Panc1 (cell line): ENCODE measurements around the gene TEX13B. TPM values are rescaled to one million over a fixed set of nuclear protein-coding genes. Genes with fewer than 3 reads are reported as not detected.

ENCODE experiments used
- ATAC-seq: fragments of 200-7000 bp; cut with Tn5 transposase; 2 replicates; pipeline ENCODE4 v1.9.1; 2020; ENCODE audit warnings: mild to moderate bottlenecking, moderate library complexity
- BruUV-seq: library from RNA; stranded (reverse); fragments of 400-500 nt; replicated peaks from 2 replicates; lab custom pipeline; 2021; lab: Mats Ljungman, UMichigan
- CTCF ChIA-PET: fragments of 300-600 bp; sonication (Branson Sonifier 250); formaldehyde crosslinking; loops from one replicate; lab custom pipeline; 2022; ENCODE audit warnings: antibody characterized with exemption; lab: Charles Lee
- POLR2A ChIA-PET: fragments of 300-600 bp; sonication (Branson Sonifier 250); formaldehyde crosslinking; loops from one replicate; lab custom pipeline; 2022; ENCODE audit warnings: antibody characterized with exemption; lab: Charles Lee
- DNase-seq: peaks from one replicate; pipeline ENCODE4 v3.0.0-alpha.2; 2010; ENCODE audit warnings: low read depth, low spot score
- H3K27ac ChIP-seq: 2 replicates; pipeline ENCODE4 v1.5.1; 2011; ENCODE audit warnings: mild to moderate bottlenecking, low read length, inconsistent platforms
- H3K27me3 ChIP-seq: fragments of 200-500 bp; sonication (Bioruptor generic); 2 replicates; pipeline ENCODE4 v1.6.0; 2014; ENCODE audit warnings: low read length, inconsistent platforms; ENCODE audit not compliant: control insufficient read depth, insufficient read depth
- H3K36me3 ChIP-seq: fragments of 200-500 bp; sonication (Bioruptor generic); 2 replicates; pipeline ENCODE4 v1.5.1; 2014; ENCODE audit warnings: inconsistent platforms, mild to moderate bottlenecking, low read length, moderate library complexity; ENCODE audit not compliant: control insufficient read depth, insufficient read depth
- H3K4me1 ChIP-seq: 2 replicates; pipeline ENCODE4 v1.5.1; 2011; ENCODE audit warnings: inconsistent platforms, mild to moderate bottlenecking, low read length, moderate library complexity; ENCODE audit not compliant: control insufficient read depth, insufficient read depth
- H3K4me3 ChIP-seq, 2 experiments: 2 replicates each; pipeline ENCODE4 v1.5.1; 2011 to 2012; ENCODE audit warnings: low read depth in 2 of 2, low read length in 2 of 2, mild to moderate bottlenecking in 2 of 2, inconsistent platforms in 1 of 2, moderate library complexity in 1 of 2
- H3K9me3 ChIP-seq: fragments of 200-500 bp; sonication (Bioruptor generic); 2 replicates; pipeline ENCODE4 v1.5.1; 2014; ENCODE audit warnings: low read depth, mild to moderate bottlenecking, inconsistent platforms, low read length, moderate library complexity; ENCODE audit not compliant: control insufficient read depth, insufficient read depth
- POLR2AphosphoS5 ChIP-seq: IDR thresholded peaks from 2 replicates; pipeline ENCODE4 v1.6.1; 2012; ENCODE audit warnings: mild to moderate bottlenecking, low read depth, low read length, moderate library complexity
- REST ChIP-seq, 2 experiments: IDR thresholded peaks; 2 replicates each; pipeline ENCODE4 v1.6.1; 2011 to 2012; ENCODE audit warnings: low read depth in 2 of 2, control low read depth in 1 of 2, low read length in 1 of 2, mild to moderate bottlenecking in 1 of 2, moderate library complexity in 1 of 2; ENCODE audit not compliant: insufficient read depth in 1 of 2
- SIN3A ChIP-seq: IDR thresholded peaks from 2 replicates; pipeline ENCODE4 v1.6.1; 2012; ENCODE audit warnings: low read depth, mild to moderate bottlenecking, low read length, moderate library complexity, borderline replicate concordance; ENCODE audit not compliant: insufficient read depth
- TCF7L2 ChIP-seq: IDR thresholded peaks from 2 replicates; pipeline ENCODE4 v1.6.1; 2011; ENCODE audit warnings: mild to moderate bottlenecking, low read depth, low read length, inconsistent platforms
- in situ Hi-C: cut with HindIII; loops from 2 replicates; pipeline ENCODE4 v1.10.0; 2016; ENCODE audit warnings: low sequenced_read_pairs, low pct_unique_long_range_greater_than_20kb
- intact Hi-C: fragments of 100-400 bp; cut with micrococcal nuclease; formaldehyde crosslinking; loops from one replicate; pipeline ENCODE4 v1.10.0; 2022; ENCODE audit not compliant: unreplicated experiment
- total RNA-seq: library from RNA; stranded (reverse); gene quantifications from one replicate; pipeline ENCODE4 v1.2.1, GENCODE V29; 2021; ENCODE audit not compliant: unreplicated experiment
- TF ChIP-seq, protein P1 (sequence below): fragments of 450-650 bp; IDR thresholded peaks from 2 replicates; pipeline ENCODE4 v1.5.1; 2017; ENCODE audit warnings: mild to moderate bottlenecking

TEX13B gene
- total RNA-seq, 1 experiment from 2014 or later: not detected

DNA sequence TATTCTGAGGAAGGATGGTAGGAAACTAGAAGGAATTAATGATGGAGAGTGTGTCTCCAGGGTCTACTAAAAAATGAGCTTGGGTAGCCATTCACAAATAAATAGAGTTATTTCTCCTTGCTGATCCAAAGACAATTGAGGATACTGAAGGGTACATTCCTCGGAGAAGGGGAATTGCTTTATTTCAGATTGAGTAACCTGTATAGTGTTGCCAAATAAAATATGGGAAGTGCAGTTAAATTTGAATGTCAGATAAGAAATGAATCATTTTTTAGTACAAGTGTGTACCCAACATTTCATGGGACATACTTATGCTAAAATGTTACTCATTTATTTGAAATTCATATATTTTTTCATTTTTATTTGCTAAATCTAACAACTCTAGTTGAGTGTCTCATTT is 46.7 kb upstream of the TEX13B start:
- intact Hi-C loops (no loop called here), in situ Hi-C loops (no loop called here)
- Histone ChIP-seq H3K4me1 (peaks cover 8% of the 10 kb centered on the region), H3K4me3 (no peak overlapping the region), H3K27me3 (no peaks in the 10 kb centered on the region), H3K27ac (no peak overlapping the region), H3K9me3 (no peaks in the 10 kb centered on the region), H3K36me3 (no peaks in the 10 kb centered on the region)
- no TSS peak for BruUV-seq
- no peak for ATAC-seq
- POLR2A ChIA-PET: no interaction called here
- DNase-seq: no peak
- CTCF ChIA-PET: no interaction called here
- TF ChIP-seq TCF7L2 (no peak), SIN3A (no peak), POLR2AphosphoS5 (no peak), REST (IDR thresholded peaks at IDR 0.05; ENCODE audit: insufficient read depth in 1 of 2, low read depth in 2 of 2, low read length in 1 of 2) (no peak)
- TF ChIP-seq, protein P1, sequence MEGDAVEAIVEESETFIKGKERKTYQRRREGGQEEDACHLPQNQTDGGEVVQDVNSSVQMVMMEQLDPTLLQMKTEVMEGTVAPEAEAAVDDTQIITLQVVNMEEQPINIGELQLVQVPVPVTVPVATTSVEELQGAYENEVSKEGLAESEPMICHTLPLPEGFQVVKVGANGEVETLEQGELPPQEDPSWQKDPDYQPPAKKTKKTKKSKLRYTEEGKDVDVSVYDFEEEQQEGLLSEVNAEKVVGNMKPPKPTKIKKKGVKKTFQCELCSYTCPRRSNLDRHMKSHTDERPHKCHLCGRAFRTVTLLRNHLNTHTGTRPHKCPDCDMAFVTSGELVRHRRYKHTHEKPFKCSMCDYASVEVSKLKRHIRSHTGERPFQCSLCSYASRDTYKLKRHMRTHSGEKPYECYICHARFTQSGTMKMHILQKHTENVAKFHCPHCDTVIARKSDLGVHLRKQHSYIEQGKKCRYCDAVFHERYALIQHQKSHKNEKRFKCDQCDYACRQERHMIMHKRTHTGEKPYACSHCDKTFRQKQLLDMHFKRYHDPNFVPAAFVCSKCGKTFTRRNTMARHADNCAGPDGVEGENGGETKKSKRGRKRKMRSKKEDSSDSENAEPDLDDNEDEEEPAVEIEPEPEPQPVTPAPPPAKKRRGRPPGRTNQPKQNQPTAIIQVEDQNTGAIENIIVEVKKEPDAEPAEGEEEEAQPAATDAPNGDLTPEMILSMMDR: no peak

DNA sequence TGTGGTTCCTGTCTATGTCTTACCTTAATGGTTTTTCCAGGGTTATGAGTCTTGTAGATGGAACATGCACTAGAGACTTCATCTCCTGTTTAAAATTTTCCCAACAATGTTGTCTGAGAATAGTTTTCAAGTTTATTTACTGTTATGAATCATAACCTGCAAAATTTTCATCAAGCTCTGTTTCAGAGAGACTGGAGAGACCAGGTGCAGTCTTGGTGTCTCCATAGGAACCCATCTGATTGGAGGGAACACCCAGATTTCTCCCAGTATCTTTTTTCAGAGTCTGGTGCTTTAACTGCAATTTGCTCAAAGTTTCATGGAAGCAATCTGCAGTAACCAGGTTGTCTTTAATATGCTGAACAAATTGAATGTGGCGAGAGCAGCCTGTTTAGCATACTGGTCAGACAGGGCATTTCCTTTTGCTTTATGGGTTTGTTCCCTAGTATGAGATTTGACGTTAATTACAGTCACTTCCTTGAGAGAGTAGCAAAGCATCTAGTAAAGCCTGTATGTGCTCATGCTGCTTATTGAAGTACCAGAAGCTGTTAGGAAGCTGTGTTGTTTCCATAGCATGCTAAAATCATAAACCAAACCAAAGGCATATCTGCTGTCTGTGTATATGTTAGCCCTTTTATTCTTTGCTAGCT is 43.9 kb upstream of the TEX13B start:
- H3K36me3 ChIP-seq: no peaks in the 10 kb centered on the region
- in situ Hi-C loops: no loop called here
- CTCF ChIA-PET: no interaction called here
- TF ChIP-seq POLR2AphosphoS5: no peak
- no peaks in the 10 kb centered on the region for H3K4me1 ChIP-seq
- no peaks in the 10 kb centered on the region for H3K9me3 ChIP-seq
- H3K27me3 ChIP-seq: no peaks in the 10 kb centered on the region
- no TSS peak for BruUV-seq
- intact Hi-C loops: no loop called here
- DNase-seq (no peak), ATAC-seq (no peak)
- no peak overlapping the region for H3K27ac ChIP-seq
- H3K4me3 ChIP-seq: no peak overlapping the region
- POLR2A ChIA-PET: no interaction called here

DNA sequence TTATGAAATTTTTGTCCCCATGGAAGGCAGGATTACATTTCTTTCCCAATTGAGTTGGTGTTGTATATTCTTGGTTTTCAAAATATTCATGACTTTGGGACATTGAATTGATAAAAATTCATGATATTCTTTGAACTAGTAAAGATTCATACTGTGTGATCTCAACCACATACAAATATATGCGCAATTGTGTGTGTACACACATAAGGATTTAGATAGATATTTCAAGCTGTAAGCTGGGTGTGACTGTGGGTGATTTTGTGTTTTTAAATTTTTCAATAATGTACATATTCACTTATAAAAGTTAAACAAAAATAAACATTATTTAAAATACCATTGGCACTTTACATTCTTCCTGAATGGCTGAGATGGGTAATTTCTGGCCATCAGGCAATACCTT is 43.2 kb upstream of the TEX13B start:
- ChIA-PET CTCF (no interaction called here), POLR2A (no interaction called here)
- no peak for TF ChIP-seq POLR2AphosphoS5
- TF ChIP-seq REST (IDR thresholded peaks at IDR 0.05; ENCODE audit: insufficient read depth in 1 of 2, low read depth in 2 of 2, low read length in 1 of 2): no peak
- TF ChIP-seq, protein P1: no peak
- no peak for TF ChIP-seq TCF7L2
- no peak for TF ChIP-seq SIN3A

More for the DNA sequence above, 43.2 kb upstream of the TEX13B start:
- no peaks in the 10 kb centered on the region for H3K9me3 ChIP-seq
- no peak overlapping the region for H3K4me3 ChIP-seq
- DNase-seq (no peak), ATAC-seq (no peak)
- H3K27ac ChIP-seq: no peak overlapping the region
- no peaks in the 10 kb centered on the region for H3K4me1 ChIP-seq
- no peaks in the 10 kb centered on the region for H3K27me3 ChIP-seq
- BruUV-seq: no TSS peak
- in situ Hi-C loops: no loop called here
- intact Hi-C loops: no loop called here
- H3K36me3 ChIP-seq: no peaks in the 10 kb centered on the region
